HL-60 (cell line): Measurements from ENCODE around the gene TNC.

Source experiments
- CTCF ChIP-seq: IDR thresholded peaks from one replicate; pipeline ENCODE4 v1.5.1; 2011; ENCODE audit warnings: low read length, control low read depth, inconsistent platforms; ENCODE audit not compliant: insufficient read depth
- POLR2AphosphoS5 ChIP-seq: IDR thresholded peaks from 2 replicates; pipeline ENCODE4 v1.6.1; 2012; ENCODE audit warnings: low read depth
- REST ChIP-seq: IDR thresholded peaks from 2 replicates; pipeline ENCODE4 v1.6.1; 2012; ENCODE audit warnings: low read depth; ENCODE audit not compliant: insufficient replicate concordance

GRCh38 chr9:115069771-115070170 is 48.2 kb downstream of the TNC start:
- TF ChIP-seq CTCF (no peak), POLR2AphosphoS5 (no peak), REST (no peak)
